ENCODE data around the gene PTPRD. TPM values are rescaled to one million over a fixed set of nuclear protein-coding genes. Genes with fewer than 3 reads are reported as not detected.

PTPRD gene
- total RNA-seq, 1 experiment from 2014 or later: 32.5 TPM

GRCh38 chr9:8621416-8621815, 1991.4 kb downstream of the PTPRD start:
- Histone ChIP-seq H2BK120ac (ENCODE audit: low read depth, low read length, poor library complexity, severe bottlenecking) (no peak overlapping the region), H2AK5ac (ENCODE audit: insufficient read length, low read length) (no peak overlapping the region), H3K79me1 (ENCODE audit: insufficient read depth, low read depth, low read length, poor library complexity, severe bottlenecking) (no peaks in the 10 kb centered on the region), H2AFZ (ENCODE audit: low read length) (no peak overlapping the region), H3K14ac (ENCODE audit: insufficient read depth, low read length) (no peak overlapping the region), H2BK15ac (ENCODE audit: low read depth, low read length) (no peak overlapping the region), H3K4ac (ENCODE audit: low read depth, low read length) (no peak overlapping the region), H3K4me2 (ENCODE audit: insufficient read depth, insufficient read length, low read length) (no peak overlapping the region), H4K91ac (ENCODE audit: insufficient read length, low read depth, low read length) (no peak overlapping the region), H3K27ac (ENCODE audit: insufficient read length, low read depth, low read length) (no peak overlapping the region), H3K56ac (ENCODE audit: insufficient read length, low read depth, low read length) (no peak overlapping the region), H4K5ac (ENCODE audit: insufficient read length, low read depth, low read length) (no peak overlapping the region), H3K23ac (ENCODE audit: insufficient read length, low read depth, low read length) (no peak overlapping the region), H3T11ph (ENCODE audit: low read length) (no peak overlapping the region), H4K20me1 (ENCODE audit: control insufficient read depth, insufficient read depth, insufficient read length) (no peaks in the 10 kb centered on the region), H2BK20ac (ENCODE audit: low read depth, low read length, poor library complexity, severe bottlenecking) (no peak overlapping the region), H2BK12ac (ENCODE audit: insufficient read length, low read depth, low read length) (no peak overlapping the region), H3K4me1 (ENCODE audit: insufficient read depth, low read length) (no peaks in the 10 kb centered on the region; the same call in 1 of the 2 replicates), H3K18ac (ENCODE audit: insufficient read length, low read depth, low read length) (no peak overlapping the region), H3K9ac (ENCODE audit: extremely low read depth, insufficient read length, low read length) (no peak overlapping the region), H3K9me3 (ENCODE audit: control insufficient read depth, low read depth, low read length) (no peaks in the 10 kb centered on the region), H3K23me2 (ENCODE audit: insufficient read length, low read depth, low read length, poor library complexity, severe bottlenecking) (no peaks in the 10 kb centered on the region), H3K27me3 (ENCODE audit: insufficient read depth, low read length) (no peaks in the 10 kb centered on the region), H2BK5ac (ENCODE audit: insufficient read length, low read length) (no peak overlapping the region), H3K79me2 (ENCODE audit: insufficient read depth, low read length) (no peaks in the 10 kb centered on the region), H4K8ac (replicated peaks; ENCODE audit: insufficient read length, low read depth, low read length) (no peak overlapping the region)
- WGBS (ENCODE audit: extremely low coverage, insufficient read length, low lambda C conversion rate): no CpG with 5 or more reads among the region's 2 CpGs
- DNase-seq: no peak
- H3K36me3 Mint-ChIP-seq (ENCODE audit: insufficient read depth in 1 of 3, low read depth in 3 of 3): no peaks in the 10 kb centered on the region
- TF ChIP-seq CTCF (conservative IDR thresholded peaks at IDR 0.05): no peak
- H3K27me3 Mint-ChIP-seq (ENCODE audit: low read depth): no peaks in the 10 kb centered on the region
- H3K4me1 Mint-ChIP-seq: peaks cover 10 to 24% of the 10 kb centered on the region in 2 experiments
- no peak overlapping the region for H3K27ac Mint-ChIP-seq
- no peaks in the 10 kb centered on the region; a peak in 1 of 5 replicates for H3K9me3 Mint-ChIP-seq
- no peak overlapping the region for H3K4me3 Mint-ChIP-seq

Data from H9 (cell line).